Suprapubic skin (tissue), 4 donors: Measurements from ENCODE around the gene GRIK5. TPM values are rescaled to one million over a fixed set of nuclear protein-coding genes. Genes with fewer than 3 reads are reported as not detected.
"Not testable (repeated sequence)": the region's sequence is repeated elsewhere in the genome, so short reads cannot be mapped to it uniquely, and the experiment has no call there.

ENCODE experiments used
- DNase-seq, 2 donors: peaks; one replicate each; pipeline ENCODE4 v3.0.0-alpha.2; 2019; ENCODE audit warnings: low spot score in 2 of 2
- H3K27ac ChIP-seq: fragments of 200-600 bp; sonication (generic); one replicate; pipeline ENCODE4 v1.5.1; 2019
- H3K27me3 ChIP-seq: fragments of 200-600 bp; sonication (generic); one replicate; pipeline ENCODE4 v1.5.1; 2019
- H3K36me3 ChIP-seq: fragments of 200-600 bp; sonication (generic); one replicate; pipeline ENCODE4 v1.5.1; 2019
- H3K4me1 ChIP-seq: fragments of 200-600 bp; sonication (generic); one replicate; pipeline ENCODE4 v1.5.1; 2019
- H3K4me3 ChIP-seq: fragments of 200-600 bp; sonication (generic); one replicate; pipeline ENCODE4 v1.5.1; 2019; ENCODE audit warnings: mild to moderate bottlenecking
- H3K9me3 ChIP-seq: fragments of 200-600 bp; sonication (generic); one replicate; pipeline ENCODE4 v1.5.1; 2019
- CTCF ChIP-seq, 2 donors: fragments of 200-600 bp in 1 of 2; fragments of 450-650 bp in 1 of 2; sonication (generic) in 1 of 2; IDR thresholded peaks; one replicate each; pipeline ENCODE4 v1.5.1; 2016 to 2019; ENCODE audit warnings: antibody characterized with exemption in 2 of 2, mild to moderate bottlenecking in 1 of 2, moderate library complexity in 1 of 2
- EP300 ChIP-seq: sonication (generic); formaldehyde crosslinking; IDR thresholded peaks from one replicate; pipeline ENCODE4 v1.6.1; 2017; ENCODE audit warnings: antibody characterized with exemption
- POLR2A ChIP-seq, 2 donors: fragments of 450-650 bp; IDR thresholded peaks; one replicate each; pipeline ENCODE4 v1.6.1; 2017; ENCODE audit warnings: antibody characterized with exemption in 2 of 2, mild to moderate bottlenecking in 2 of 2, moderate library complexity in 2 of 2
- POLR2AphosphoS5 ChIP-seq, 3 donors: sonication (generic); formaldehyde crosslinking; IDR thresholded peaks; one replicate each; pipeline ENCODE4 v1.6.1; 2017; ENCODE audit warnings: antibody characterized with exemption in 3 of 3
- WGBS: methylation state at CpG from one replicate; pipeline ENCODE4 v1.1.5; 2018; 5-methylcytosine and 5-hydroxymethylcytosine counted together
- total RNA-seq, 4 donors: library from RNA; depleted of rRNA; stranded (reverse); fragments of >200 nt; gene quantifications; one replicate each; pipeline ENCODE4 v1.1.0, GENCODE V29; 2016

GRIK5 gene
- total RNA-seq, 4 donors from 2014 or later, result 0.68 to 2.3 (median 1.1) TPM

GRCh38 chr19:42021185-42021584 lies 48.8 kb downstream of the GRIK5 start:
- no peak overlapping the region for H3K4me3 ChIP-seq
- H3K27me3 ChIP-seq, result peaks cover 9% of the 10 kb centered on the region
- DNase-seq, result no peak
- no peak overlapping the region for H3K27ac ChIP-seq
- H3K9me3 ChIP-seq, result no peaks in the 10 kb centered on the region
- WGBS, result 47% methylated on average over 7 of the region's 15 CpGs
- TF ChIP-seq POLR2A (IDR thresholded peaks at IDR 0.05), result no peak
- TF ChIP-seq EP300, result no peak
- no peak for TF ChIP-seq CTCF (IDR thresholded peaks at IDR 0.05)
- no peak for TF ChIP-seq POLR2AphosphoS5 (IDR thresholded peaks at IDR 0.05)
- no peaks in the 10 kb centered on the region for H3K4me1 ChIP-seq
- H3K36me3 ChIP-seq, result no peaks in the 10 kb centered on the region

GRCh38 chr19:42018503-42019193 lies 51.4 kb downstream of the GRIK5 start:
- Histone ChIP-seq H3K27ac (no peak overlapping the region), H3K4me3 (no peak overlapping the region), H3K9me3 (no peaks in the 10 kb centered on the region), H3K36me3 (no peaks in the 10 kb centered on the region), H3K27me3 (peaks cover 9% of the 10 kb centered on the region), H3K4me1 (no peaks in the 10 kb centered on the region)
- no peak for TF ChIP-seq POLR2AphosphoS5 (IDR thresholded peaks at IDR 0.05)
- no peak for TF ChIP-seq POLR2A (IDR thresholded peaks at IDR 0.05)
- no peak for TF ChIP-seq EP300
- no peak for TF ChIP-seq CTCF (IDR thresholded peaks at IDR 0.05)
- 67% methylated on average over 11 of the region's 11 CpGs for WGBS
- no peak for DNase-seq

DNA sequence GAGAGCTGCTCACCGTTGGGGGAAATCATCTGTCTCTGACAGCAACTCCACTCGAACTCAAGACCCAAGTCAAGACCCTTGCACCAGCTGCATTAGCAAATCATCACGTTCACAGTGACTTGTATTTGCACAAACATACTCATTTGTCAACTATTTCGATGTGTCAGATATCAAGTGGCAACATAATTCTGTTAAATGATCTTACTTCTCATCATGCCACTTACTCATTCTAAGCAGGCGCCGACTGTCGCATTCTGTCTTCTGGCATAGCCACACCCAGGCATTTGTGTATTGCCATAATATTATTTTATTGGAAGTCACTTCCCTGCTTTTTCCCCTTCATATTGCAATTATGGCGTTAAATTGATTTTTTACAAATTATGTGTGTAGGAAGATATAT lies 53.0 kb downstream of the GRIK5 start:
- no peak for TF ChIP-seq POLR2A (IDR thresholded peaks at IDR 0.05)
- TF ChIP-seq CTCF (IDR thresholded peaks at IDR 0.05), result no peak
- TF ChIP-seq EP300, result no peak
- no peak for TF ChIP-seq POLR2AphosphoS5 (IDR thresholded peaks at IDR 0.05)
- Histone ChIP-seq H3K27ac (no peak overlapping the region), H3K4me3 (no peak overlapping the region), H3K9me3 (no peaks in the 10 kb centered on the region), H3K4me1 (no peaks in the 10 kb centered on the region), H3K27me3 (peaks cover 6% of the 10 kb centered on the region), H3K36me3 (no peaks in the 10 kb centered on the region)
- no peak for DNase-seq
- 87% methylated on average over 8 of the region's 8 CpGs for WGBS

DNA sequence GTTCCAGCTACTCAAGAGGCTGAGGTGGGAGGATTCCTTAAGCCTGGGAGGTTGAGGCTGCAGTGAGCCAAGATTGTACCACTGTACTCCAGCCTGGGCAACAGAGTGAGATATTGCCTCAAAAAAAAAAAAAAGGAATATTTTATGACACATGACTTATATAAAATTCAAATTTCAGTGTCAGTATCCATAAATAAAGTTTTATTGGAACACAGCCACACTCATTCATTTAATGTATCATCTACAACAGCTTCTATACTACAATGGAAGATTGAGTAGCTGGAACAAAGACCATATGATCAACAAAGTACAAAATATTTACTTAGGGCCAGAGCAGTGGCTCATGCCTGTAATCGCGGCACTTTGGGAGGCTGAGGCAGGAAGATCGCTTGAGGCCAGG lies 57.3 kb downstream of the GRIK5 start:
- not testable (repeated sequence) for DNase-seq, H3K27me3 ChIP-seq, H3K4me1 ChIP-seq, H3K9me3 ChIP-seq, H3K36me3 ChIP-seq, H3K4me3 ChIP-seq, H3K27ac ChIP-seq
- WGBS, result 92% methylated on average over 3 of the region's 3 CpGs

DNA sequence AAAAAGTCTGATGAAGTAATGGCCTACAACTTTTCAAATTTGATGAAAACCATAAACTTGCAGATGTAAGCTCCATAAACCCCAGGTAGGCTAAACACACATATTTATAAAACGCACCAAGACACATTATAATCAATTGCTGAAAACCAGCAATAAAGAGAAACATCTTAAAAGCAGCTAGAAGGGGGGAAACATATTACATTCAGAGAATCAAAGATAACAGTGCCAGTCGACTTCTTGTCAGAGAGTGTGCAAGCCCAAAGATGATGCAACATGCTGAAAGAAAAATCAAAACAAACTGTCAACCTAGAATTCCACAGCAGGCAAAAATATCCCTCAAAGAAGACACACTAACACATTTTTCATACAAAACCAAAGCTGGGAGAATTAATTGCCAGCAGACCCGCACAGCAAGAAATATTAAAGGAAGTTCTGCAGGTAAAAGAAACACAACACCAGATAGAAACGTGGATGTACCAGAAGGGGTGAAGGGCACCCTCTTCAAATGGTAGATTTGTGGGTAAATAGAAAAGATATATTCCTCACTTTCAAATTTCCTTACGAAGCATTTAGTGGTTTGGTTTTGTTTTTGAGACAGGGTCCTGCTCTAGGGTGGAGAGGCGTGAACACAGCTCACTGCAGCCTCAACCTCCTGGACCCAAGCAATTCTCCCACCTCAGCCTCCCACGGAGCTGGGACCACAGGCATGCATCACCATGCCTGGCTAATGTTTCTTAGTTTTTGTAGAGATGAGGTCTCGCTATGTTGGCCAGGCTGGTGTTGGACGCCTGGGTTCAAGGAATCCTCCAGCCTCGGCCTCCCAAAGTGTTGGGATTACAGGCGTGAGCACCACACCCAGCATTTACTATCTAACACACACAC lies 59.5 kb downstream of the GRIK5 start:
- 70% methylated on average over 11 of the region's 11 CpGs for WGBS
- Histone ChIP-seq H3K27me3 (peaks cover 7% of the 10 kb centered on the region), H3K9me3 (no peaks in the 10 kb centered on the region), H3K36me3 (no peaks in the 10 kb centered on the region), H3K27ac (no peak overlapping the region), H3K4me3 (no peak overlapping the region), H3K4me1 (no peaks in the 10 kb centered on the region)
- no peak for DNase-seq
- TF ChIP-seq EP300, result no peak
- TF ChIP-seq POLR2AphosphoS5 (IDR thresholded peaks at IDR 0.05), result no peak
- no peak for TF ChIP-seq POLR2A (IDR thresholded peaks at IDR 0.05)
- no peak for TF ChIP-seq CTCF (IDR thresholded peaks at IDR 0.05)
